Hepatocyte (in vitro differentiated cells): Measurements from ENCODE around the gene STXBP4. TPM values are rescaled to one million over a fixed set of nuclear protein-coding genes. Genes with fewer than 3 reads are reported as not detected.

ENCODE experiments used
- DNase-seq: peaks from one replicate; pipeline ENCODE4 v3.0.0-alpha.2; 2016; ENCODE audit warnings: low spot score
- H2AFZ ChIP-seq: fragments of 200-600 bp; sonication (generic); 2 replicates; pipeline ENCODE4 v1.6.0; 2016; ENCODE audit warnings: antibody characterized with exemption, mild to moderate bottlenecking
- H3K27ac ChIP-seq: fragments of 200-600 bp; sonication (generic); 2 replicates; pipeline ENCODE4 v1.5.1; 2016; ENCODE audit warnings: mild to moderate bottlenecking
- H3K27me3 ChIP-seq: fragments of 200-600 bp; sonication (generic); 2 replicates; pipeline ENCODE4 v1.6.1; 2016
- H3K36me3 ChIP-seq: fragments of 200-600 bp; sonication (generic); replicated peaks from 2 replicates; pipeline ENCODE4 v1.5.1; 2016; ENCODE audit warnings: low read depth; ENCODE audit not compliant: insufficient read depth
- H3K4me1 ChIP-seq: fragments of 200-600 bp; sonication (generic); 2 replicates; pipeline ENCODE4 v1.5.1; 2016; ENCODE audit warnings: mild to moderate bottlenecking, moderate library complexity; ENCODE audit not compliant: insufficient read depth
- H3K4me2 ChIP-seq: fragments of 200-600 bp; sonication (generic); 2 replicates; pipeline ENCODE4 v1.6.0; 2016
- H3K4me3 ChIP-seq: fragments of 200-600 bp; sonication (generic); 2 replicates; pipeline ENCODE4 v1.5.1; 2016; ENCODE audit warnings: mild to moderate bottlenecking
- H3K79me2 ChIP-seq: fragments of 200-600 bp; sonication (generic); 2 replicates; pipeline ENCODE4 v1.6.0; 2017; ENCODE audit warnings: mild to moderate bottlenecking
- H3K9me2 ChIP-seq: fragments of 200-600 bp; sonication (generic); replicated peaks from 2 replicates; pipeline ENCODE4 v1.6.0; 2017; ENCODE audit warnings: mild to moderate bottlenecking; ENCODE audit not compliant: insufficient read depth
- H3K9me3 ChIP-seq: fragments of 200-600 bp; sonication (generic); 2 replicates; pipeline ENCODE4 v1.5.1; 2016; ENCODE audit warnings: low read depth, mild to moderate bottlenecking
- H4K20me1 ChIP-seq: fragments of 200-600 bp; sonication (generic); 2 replicates; pipeline ENCODE4 v1.6.0; 2016; ENCODE audit warnings: mild to moderate bottlenecking; ENCODE audit not compliant: insufficient read depth, poor library complexity, severe bottlenecking
- CTCF ChIP-seq: fragments of 200-600 bp; sonication (generic); IDR thresholded peaks from 2 replicates; pipeline ENCODE4 v1.5.1; 2016; ENCODE audit warnings: antibody characterized with exemption, mild to moderate bottlenecking; ENCODE audit not compliant: poor library complexity
- EZH2 ChIP-seq: fragments of 200-600 bp; sonication (generic); IDR thresholded peaks from 2 replicates; pipeline ENCODE4 v1.6.1; 2016; ENCODE audit warnings: antibody characterized with exemption, mild to moderate bottlenecking, borderline replicate concordance
- EZH2phosphoT487 ChIP-seq: fragments of 200-600 bp; sonication (generic); IDR thresholded peaks from one replicate; pipeline ENCODE4 v1.6.1; 2018; ENCODE audit warnings: antibody characterized with exemption, mild to moderate bottlenecking, low read depth, moderate library complexity; ENCODE audit not compliant: unreplicated experiment, severe bottlenecking
- WGBS: methylation state at CpG from one replicate; pipeline ENCODE4 v1.1.6; 2016; ENCODE audit warnings: low lambda C conversion rate; ENCODE audit errors: missing lambda C conversion rate; 5-methylcytosine and 5-hydroxymethylcytosine counted together
- polyA plus RNA-seq: library from polyadenylated mRNA; unstranded; fragments of >200 nt; fragmentation: Nextera tagmentation; extraction: Ambion mirVana; gene quantifications from 2 replicates; pipeline ENCODE4 v1.2.1, GENCODE V29; 2016
- total RNA-seq: library from RNA; depleted of rRNA; stranded (reverse); fragments of >200 nt; gene quantifications from 2 replicates; pipeline ENCODE4 v1.2.3, GENCODE V29; 2014

The STXBP4 gene
- total and polyA plus RNA-seq, 2 experiments from 2014 or later = 9.0 to 50.1 TPM

- no peaks in the 10 kb centered on the region for H3K4me1 ChIP-seq
- no peak overlapping the region for H2AFZ ChIP-seq
- DNase-seq = no peak
- no peaks in the 10 kb centered on the region for H4K20me1 ChIP-seq
- no peak overlapping the region for H3K4me3 ChIP-seq
- no peaks in the 10 kb centered on the region for H3K9me3 ChIP-seq
- H3K4me2 ChIP-seq = no peak overlapping the region
- no peaks in the 10 kb centered on the region for H3K9me2 ChIP-seq
- no peaks in the 10 kb centered on the region for H3K36me3 ChIP-seq
- H3K27ac ChIP-seq = no peak overlapping the region
- TF ChIP-seq EZH2phosphoT487 (no peak), CTCF (no peak), EZH2 (no peak)
- WGBS = 93% methylated on average over 6 of the region's 6 CpGs
- H3K79me2 ChIP-seq = no peaks in the 10 kb centered on the region
- H3K27me3 ChIP-seq = no peaks in the 10 kb centered on the region
Measured at GRCh38 chr17:55175788-55176427, 207.3 kb downstream of the STXBP4 start.

GRCh38 chr17:55177159-55177854 lies 208.7 kb downstream of the STXBP4 start:
- H3K27me3 ChIP-seq = no peaks in the 10 kb centered on the region
- TF ChIP-seq CTCF (no peak), EZH2phosphoT487 (no peak), EZH2 (no peak)
- no peaks in the 10 kb centered on the region for H3K79me2 ChIP-seq
- H3K27ac ChIP-seq = no peak overlapping the region
- H4K20me1 ChIP-seq = no peaks in the 10 kb centered on the region
- H3K9me2 ChIP-seq = no peaks in the 10 kb centered on the region
- no peak overlapping the region for H3K4me2 ChIP-seq
- no peak overlapping the region for H3K4me3 ChIP-seq
- no peak for DNase-seq
- no peaks in the 10 kb centered on the region for H3K4me1 ChIP-seq
- no peak overlapping the region for H2AFZ ChIP-seq
- 51% methylated on average over 3 of the region's 3 CpGs for WGBS
- H3K9me3 ChIP-seq = no peaks in the 10 kb centered on the region
- H3K36me3 ChIP-seq = no peaks in the 10 kb centered on the region

GRCh38 chr17:55177855-55178217 lies 209.3 kb downstream of the STXBP4 start:
- Histone ChIP-seq H4K20me1 (no peaks in the 10 kb centered on the region), H3K4me1 (no peaks in the 10 kb centered on the region), H3K27me3 (no peaks in the 10 kb centered on the region), H3K27ac (no peak overlapping the region), H3K4me3 (no peak overlapping the region), H3K79me2 (no peaks in the 10 kb centered on the region), H3K36me3 (no peaks in the 10 kb centered on the region), H2AFZ (no peak overlapping the region), H3K9me2 (no peaks in the 10 kb centered on the region), H3K4me2 (no peak overlapping the region), H3K9me3 (no peaks in the 10 kb centered on the region)
- WGBS = 62% methylated on average over 2 of the region's 2 CpGs
- no peak for TF ChIP-seq EZH2phosphoT487
- TF ChIP-seq EZH2 = no peak
- TF ChIP-seq CTCF = no peak
- DNase-seq = no peak
